ENCODE data around the gene CRADD. TPM values are rescaled to one million over a fixed set of nuclear protein-coding genes. Genes with fewer than 3 reads are reported as not detected.

Gene CRADD
- total and polyA plus RNA-seq, 10 of the 15 experiments (the other 5 are each of a cell fraction or from before 2014, with no cell fraction given), result 7.6 to 15.5 (median 11.7) TPM

DNA sequence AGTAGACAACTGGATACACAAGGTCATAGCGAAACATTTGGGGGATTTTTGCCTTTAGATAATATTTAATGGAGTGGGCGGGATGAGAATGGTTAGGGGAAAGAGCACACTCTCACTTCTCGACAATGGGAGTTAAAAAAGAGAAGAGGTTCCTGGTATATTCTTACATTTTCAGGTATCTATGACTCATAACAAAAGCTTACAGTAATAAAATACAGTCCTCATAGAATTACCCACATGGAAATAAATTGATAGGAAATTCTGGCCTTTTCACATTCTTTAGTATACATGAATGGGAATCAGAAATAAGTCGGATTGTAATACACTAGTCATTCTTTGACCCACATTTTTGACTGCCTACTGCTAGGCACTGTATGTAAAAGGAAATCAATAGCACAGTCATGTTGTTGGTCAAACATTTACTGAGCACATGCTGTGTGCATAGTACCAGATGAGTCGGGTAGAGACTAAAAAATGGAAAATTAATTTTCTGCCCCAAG lies 8.2 kb upstream of the CRADD start (continued):
- TF ChIP-seq PBX3 (IDR thresholded peaks at IDR 0.05; ENCODE audit: insufficient replicate concordance, low read depth, low read length) (no peak), FOXM1 (IDR thresholded peaks at IDR 0.05; ENCODE audit: low read depth, low read length) (peak; percentile 52; the same call in 1 of the 2 replicates), ZSCAN29 (IDR thresholded peaks at IDR 0.05) (0 out of 2 replicates have a peak, but pooled peaks have one; percentile 48), BMI1 (IDR thresholded peaks at IDR 0.05; ENCODE audit: borderline replicate concordance) (peak; percentile 42; the same call in 1 of the 2 replicates), ETV6 (conservative IDR thresholded peaks at IDR 0.05 in 1 of 2, IDR thresholded peaks at IDR 0.05 in 1 of 2; ENCODE audit: borderline replicate concordance in 1 of 2, low read depth in 1 of 2) (peak in 1 of 2 experiments; percentile 51; a peak in 1 of 4 replicates), MTA2 (IDR thresholded peaks at IDR 0.05; ENCODE audit: low read depth) (peak; percentile 80), BHLHE40 (IDR thresholded peaks at IDR 0.05; ENCODE audit: borderline replicate concordance in 1 of 2, low read depth in 2 of 2, low read length in 1 of 2) (peak; percentile 26 to 39; a peak in 2 of 4 replicates), ZBED1 (IDR thresholded peaks at IDR 0.05; ENCODE audit: borderline replicate concordance) (no peak), ESRRA (IDR thresholded peaks at IDR 0.05; ENCODE audit: low read length) (no peak), RUNX3 (IDR thresholded peaks at IDR 0.05; ENCODE audit: low read length) (peak; percentile 59; the same call in 1 of the 2 replicates), IKZF1 (conservative IDR thresholded peaks at IDR 0.05) (peak; percentile 90), TAF1 (IDR thresholded peaks at IDR 0.05; ENCODE audit: borderline replicate concordance, low read depth, low read length) (no peak), CBX5 (IDR thresholded peaks at IDR 0.05; ENCODE audit: low read depth) (no peak), NKRF (conservative IDR thresholded peaks at IDR 0.05) (no peak), YBX1 (IDR thresholded peaks at IDR 0.05) (no peak), ZNF384 (IDR thresholded peaks at IDR 0.05; ENCODE audit: borderline replicate concordance, low read depth, low read length) (no peak), ZNF217 (IDR thresholded peaks at IDR 0.05) (peak; percentile 64; the same call in 1 of the 2 replicates), NFIC (IDR thresholded peaks at IDR 0.05; ENCODE audit: low read depth, low read length) (peak; percentile 86; the same call in 1 of the 2 replicates), KLF5 (IDR thresholded peaks at IDR 0.05; ENCODE audit: partially characterized antibody) (no peak), DPF2 (IDR thresholded peaks at IDR 0.05) (peak; percentile 89), MEF2A (IDR thresholded peaks at IDR 0.05; ENCODE audit: insufficient read depth, low read depth, low read length) (no peak), NRF1 (conservative IDR thresholded peaks at IDR 0.05; ENCODE audit: low read depth, low read length) (no peak)
- TF ChIP-seq, protein P1, sequence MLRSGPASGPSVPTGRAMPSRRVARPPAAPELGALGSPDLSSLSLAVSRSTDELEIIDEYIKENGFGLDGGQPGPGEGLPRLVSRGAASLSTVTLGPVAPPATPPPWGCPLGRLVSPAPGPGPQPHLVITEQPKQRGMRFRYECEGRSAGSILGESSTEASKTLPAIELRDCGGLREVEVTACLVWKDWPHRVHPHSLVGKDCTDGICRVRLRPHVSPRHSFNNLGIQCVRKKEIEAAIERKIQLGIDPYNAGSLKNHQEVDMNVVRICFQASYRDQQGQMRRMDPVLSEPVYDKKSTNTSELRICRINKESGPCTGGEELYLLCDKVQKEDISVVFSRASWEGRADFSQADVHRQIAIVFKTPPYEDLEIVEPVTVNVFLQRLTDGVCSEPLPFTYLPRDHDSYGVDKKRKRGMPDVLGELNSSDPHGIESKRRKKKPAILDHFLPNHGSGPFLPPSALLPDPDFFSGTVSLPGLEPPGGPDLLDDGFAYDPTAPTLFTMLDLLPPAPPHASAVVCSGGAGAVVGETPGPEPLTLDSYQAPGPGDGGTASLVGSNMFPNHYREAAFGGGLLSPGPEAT (IDR thresholded peaks at IDR 0.05; ENCODE audit: low read depth), result peak; percentile 65

Data from GM12878 (cell line).